ENCODE measurements around the gene C21orf58. TPM values are rescaled to one million over a fixed set of nuclear protein-coding genes. Genes with fewer than 3 reads are reported as not detected.
A peak's percentile ranks its signal among the peaks of the same experiment; 100 is the strongest.

Gene C21orf58
- total RNA-seq, 8 experiments from 2014 or later = 0.92 to 15.3 (median 2.8) TPM

DNA sequence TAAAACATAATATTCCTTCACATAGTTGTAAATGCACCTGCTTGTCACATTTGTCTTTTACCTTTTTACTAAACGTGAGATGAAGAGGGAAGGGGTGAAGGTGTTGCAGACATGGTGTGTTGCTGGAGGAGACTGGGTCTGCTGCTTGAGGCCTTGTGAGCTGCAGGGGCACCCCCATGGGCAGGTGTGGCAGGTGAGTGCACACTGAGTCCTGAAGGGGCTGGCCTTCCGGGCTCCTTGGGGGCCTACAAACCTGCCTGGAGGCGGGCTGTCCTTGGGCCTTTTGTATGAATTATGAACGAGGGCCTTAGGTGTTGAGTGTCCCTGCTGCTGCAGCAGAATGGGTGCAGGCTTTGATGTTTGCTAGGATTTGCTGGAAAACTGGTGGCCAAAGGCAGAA, 4.0 kb upstream of the C21orf58 start:
- Histone ChIP-seq H3K4me3 (no peak overlapping the region), H3K27ac (no peak overlapping the region), H3K4me1 (replicated peaks in 1 of 2) (peaks cover 3 to 7% of the 10 kb centered on the region in 2 donors)
- ATAC-seq (replicated peaks in 6 of 8) = no peak
- in situ Hi-C loops (cut with MboI; ENCODE audit: low pct_unique_long_range_greater_than_20kb in 2 of 9, low sequenced_read_pairs in 9 of 9, unreplicated experiment in 9 of 9) = no loop called here
- WGBS, 10 experiments = 50 to 88% (median 78%) methylated on average over 1 to 3 of the region's 4 CpGs; no CpG with 5 or more reads in 6 of the 10 experiments

GRCh38 chr21:46326110-46326703, 2.5 kb upstream of the C21orf58 start:
- no peak overlapping the region for H3K27ac ChIP-seq
- peaks cover 14 to 15% of the 10 kb centered on the region in 2 donors for H3K4me1 ChIP-seq (replicated peaks in 1 of 2)
- WGBS, 10 experiments = 72 to 100% (median 93%) methylated on average over 2 to 11 of the region's 15 CpGs
- H3K4me3 ChIP-seq = peak overlapping the region in 2 of 5 donors; percentile 90 to 93
- in situ Hi-C loops (cut with MboI; ENCODE audit: low pct_unique_long_range_greater_than_20kb in 2 of 9, low sequenced_read_pairs in 9 of 9, unreplicated experiment in 9 of 9) = no loop called here
- ATAC-seq (replicated peaks in 6 of 8) = no peak

- peak overlapping the region; percentile 90 to 96 (median 93) for H3K4me3 ChIP-seq
- peaks cover 14 to 16% of the 10 kb centered on the region in 2 donors for H3K4me1 ChIP-seq (replicated peaks in 1 of 2)
- ATAC-seq (replicated peaks in 6 of 8) = peak; percentile 9 to 34 (median 24)
- H3K27ac ChIP-seq = peak overlapping the region; percentile 79 to 80
- WGBS, 10 experiments = 0 to 100% (median 20%) methylated on average over 1 to 11 of the region's 43 CpGs; no CpG with 5 or more reads in 4 of the 10 experiments
- in situ Hi-C loops (cut with MboI; ENCODE audit: low pct_unique_long_range_greater_than_20kb in 2 of 9, low sequenced_read_pairs in 9 of 9, unreplicated experiment in 9 of 9) = no loop called here
Measured at GRCh38 chr21:46325073-46325912, 1.6 kb upstream of the C21orf58 start.

GRCh38 chr21:46324390-46325072, 861 bp upstream of the C21orf58 start:
- peak; percentile 66 to 79 (median 74) for ATAC-seq (replicated peaks in 6 of 8)
- 0 to 2% (median 1%) methylated on average over 1 to 20 of the region's 98 CpGs; no CpG with 5 or more reads in 6 of the 10 experiments for WGBS, 10 experiments
- in situ Hi-C loops (cut with MboI; ENCODE audit: low pct_unique_long_range_greater_than_20kb in 2 of 9, low sequenced_read_pairs in 9 of 9, unreplicated experiment in 9 of 9) = no loop called here

DNA sequence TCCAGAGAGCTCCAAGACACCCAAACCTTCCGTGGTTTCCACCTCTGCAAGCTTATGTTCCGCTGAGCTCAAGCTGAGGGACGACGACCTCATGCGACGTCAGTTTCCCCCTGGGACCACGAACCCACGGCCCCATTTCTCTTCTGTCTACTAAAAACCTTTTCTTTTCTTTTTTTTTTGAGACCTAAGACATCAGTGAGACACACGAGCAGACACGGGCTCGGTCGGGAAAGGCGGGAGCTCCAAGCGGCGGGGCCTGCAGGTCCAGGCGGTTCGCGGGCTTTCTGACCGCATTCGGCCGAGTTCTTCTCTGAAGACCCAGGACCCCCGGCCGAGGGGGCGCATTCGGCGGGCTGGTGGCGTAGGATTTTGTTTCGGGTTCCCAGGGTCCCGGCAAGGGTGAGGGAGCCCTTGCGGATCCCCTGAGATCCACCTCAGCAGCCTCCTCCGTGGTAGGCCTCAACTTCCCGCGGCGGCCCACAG, 402 bp downstream of the C21orf58 start:
- Histone ChIP-seq H3K27ac (peak overlapping the region in 1 of 2 donors; percentile 67), H3K4me1 (replicated peaks in 1 of 2) (peaks cover 14 to 16% of the 10 kb centered on the region in 2 donors), H3K4me3 (peak overlapping the region; percentile 90 to 96 (median 93))
- peak in 1 of 8 experiments; percentile 1 for ATAC-seq (replicated peaks in 6 of 8)
- WGBS, 10 experiments = 0 to 19% (median 0%) methylated on average over 1 to 13 of the region's 34 CpGs; no CpG with 5 or more reads in 1 of the 10 experiments
- in situ Hi-C loops (cut with MboI; ENCODE audit: low pct_unique_long_range_greater_than_20kb in 2 of 9, low sequenced_read_pairs in 9 of 9, unreplicated experiment in 9 of 9) = no loop called here

More at GRCh38 chr21:46324390-46325072, 861 bp upstream of the C21orf58 start:
- peak overlapping the region; percentile 90 to 96 (median 93) for H3K4me3 ChIP-seq
- peaks cover 14 to 16% of the 10 kb centered on the region in 2 donors for H3K4me1 ChIP-seq (replicated peaks in 1 of 2)
- H3K27ac ChIP-seq = peak overlapping the region; percentile 91 to 95

DNA sequence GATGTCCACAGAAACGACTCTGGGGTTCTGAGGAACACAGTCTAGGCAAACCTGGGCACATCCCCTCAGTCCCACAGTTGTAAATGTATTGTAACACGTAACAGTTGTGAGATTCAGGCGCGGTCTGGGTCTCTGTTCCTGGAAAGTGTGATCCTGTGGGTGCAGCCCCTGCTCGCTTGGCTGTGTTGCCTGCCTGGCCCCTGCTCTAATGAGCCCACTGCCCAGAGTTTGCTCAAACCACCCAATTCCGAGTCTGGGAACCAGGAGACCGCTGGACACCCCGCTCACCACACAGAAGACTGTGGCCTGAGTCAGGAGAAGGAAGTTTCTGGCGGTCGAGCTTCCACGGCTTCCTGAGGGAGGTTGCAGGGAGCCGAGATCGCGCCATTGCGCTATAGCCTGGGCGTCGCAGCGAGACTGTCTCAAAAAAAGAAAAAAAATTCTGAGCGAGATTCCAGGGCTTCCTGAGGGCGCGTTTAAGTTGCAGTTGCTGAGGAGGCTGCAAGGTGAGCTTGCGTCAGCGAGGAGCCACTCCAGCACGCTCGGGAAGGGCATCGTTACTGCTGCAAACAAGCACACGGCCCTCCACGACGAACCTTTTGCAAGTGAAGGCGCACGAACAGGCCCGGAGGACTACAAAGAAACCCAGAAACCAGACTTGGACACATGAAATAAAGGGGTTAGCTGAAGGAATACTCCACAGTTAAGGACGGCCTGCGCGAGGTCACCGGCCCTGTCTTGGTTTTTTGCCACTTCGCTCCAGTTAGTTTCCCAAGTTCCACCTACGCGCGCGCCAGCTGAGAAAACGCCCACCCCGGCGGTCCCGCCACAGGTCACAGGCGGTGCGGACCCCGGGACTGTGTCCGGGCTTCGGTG, 1.1 kb downstream of the C21orf58 start:
- Histone ChIP-seq H3K4me3 (peak overlapping the region; percentile 90 to 96 (median 93)), H3K27ac (peak overlapping the region in 1 of 2 donors; percentile 67), H3K4me1 (replicated peaks in 1 of 2) (peaks cover 14 to 16% of the 10 kb centered on the region in 2 donors)
- WGBS, 10 experiments = 0 to 40% (median 2%) methylated on average over 1 to 26 of the region's 50 CpGs; no CpG with 5 or more reads in 1 of the 10 experiments
- ATAC-seq (replicated peaks in 6 of 8) = no peak
- in situ Hi-C loops (cut with MboI; ENCODE audit: low pct_unique_long_range_greater_than_20kb in 2 of 9, low sequenced_read_pairs in 9 of 9, unreplicated experiment in 9 of 9) = no loop called here

- no peak for ATAC-seq (replicated peaks in 6 of 8)
- in situ Hi-C loops (cut with MboI; ENCODE audit: low pct_unique_long_range_greater_than_20kb in 2 of 9, low sequenced_read_pairs in 9 of 9, unreplicated experiment in 9 of 9) = no loop called here
- no peak overlapping the region for H3K27ac ChIP-seq
- H3K4me1 ChIP-seq (replicated peaks in 1 of 2) = peaks cover 8 to 13% of the 10 kb centered on the region in 2 donors
- no peak overlapping the region for H3K4me3 ChIP-seq
- WGBS, 10 experiments = 33 to 90% (median 83%) methylated on average over 1 to 4 of the region's 4 CpGs; no CpG with 5 or more reads in 3 of the 10 experiments
Measured at GRCh38 chr21:46320331-46320801, 3.3 kb downstream of the C21orf58 start.

GRCh38 chr21:46319186-46319585, 4.5 kb downstream of the C21orf58 start:
- in situ Hi-C loops (cut with MboI; ENCODE audit: low pct_unique_long_range_greater_than_20kb in 2 of 9, low sequenced_read_pairs in 9 of 9, unreplicated experiment in 9 of 9) = no loop called here
- no peak for ATAC-seq (replicated peaks in 6 of 8)
- Histone ChIP-seq H3K4me1 (replicated peaks in 1 of 2) (peaks cover 8 to 13% of the 10 kb centered on the region in 2 donors), H3K27ac (no peak overlapping the region), H3K4me3 (no peak overlapping the region)
- WGBS, 10 experiments = 80 to 100% (median 96%) methylated on average over 1 to 4 of the region's 7 CpGs; no CpG with 5 or more reads in 5 of the 10 experiments

- WGBS, 10 experiments = 80% methylated on average over 1 of the region's 4 CpGs; no CpG with 5 or more reads in 9 of the 10 experiments
- Histone ChIP-seq H3K4me3 (no peak overlapping the region), H3K4me1 (replicated peaks in 1 of 2) (peaks cover 8 to 13% of the 10 kb centered on the region in 2 donors), H3K27ac (no peak overlapping the region)
- in situ Hi-C loops (cut with MboI; ENCODE audit: low pct_unique_long_range_greater_than_20kb in 2 of 9, low sequenced_read_pairs in 9 of 9, unreplicated experiment in 9 of 9) = no loop called here
- ATAC-seq (replicated peaks in 6 of 8) = no peak
Measured at GRCh38 chr21:46318464-46318845, 5.2 kb downstream of the C21orf58 start.

DNA sequence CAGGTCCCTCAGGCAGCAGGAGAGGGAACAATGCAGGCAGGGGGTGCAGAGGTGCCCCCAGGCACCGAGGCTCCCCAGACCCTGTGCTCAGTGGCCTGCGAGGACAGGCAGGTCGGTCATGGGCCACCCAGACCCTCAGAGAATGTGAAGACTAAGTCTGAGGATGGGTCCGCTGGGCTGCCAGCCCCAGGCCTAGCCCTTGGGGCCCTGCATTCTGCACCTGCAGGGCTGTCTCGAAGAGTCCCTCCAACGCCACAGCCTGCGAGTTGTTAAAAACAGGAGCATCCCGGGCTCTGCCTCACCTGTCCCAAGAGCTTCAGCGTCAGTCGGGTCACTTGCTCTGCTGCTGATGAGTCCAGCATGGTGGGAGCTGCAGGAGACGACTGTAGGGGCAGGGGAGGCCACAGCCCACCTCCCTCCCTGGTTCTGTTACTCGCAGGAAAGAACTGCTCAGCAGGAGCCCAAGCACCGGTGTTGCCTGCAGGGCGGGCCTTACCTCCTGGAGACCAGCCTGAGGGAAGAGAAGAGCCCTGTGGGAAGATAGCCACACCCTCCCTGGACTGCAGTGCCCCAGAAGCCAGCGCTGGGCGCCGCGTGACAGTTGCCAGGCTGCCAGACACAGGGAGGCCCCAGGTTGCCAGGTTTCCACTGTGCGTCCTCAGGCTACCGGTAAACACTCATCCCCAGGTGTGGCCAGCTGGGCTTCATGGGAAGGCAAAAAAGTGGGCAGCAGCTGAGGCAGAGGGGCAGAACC, 5.8 kb downstream of the C21orf58 start:
- Histone ChIP-seq H3K4me1 (replicated peaks in 1 of 2) (peaks cover 8 to 13% of the 10 kb centered on the region in 2 donors), H3K27ac (no peak overlapping the region), H3K4me3 (no peak overlapping the region)
- in situ Hi-C loops (cut with MboI; ENCODE audit: low pct_unique_long_range_greater_than_20kb in 2 of 9, low sequenced_read_pairs in 9 of 9, unreplicated experiment in 9 of 9) = no loop called here
- ATAC-seq (replicated peaks in 6 of 8) = peak in 3 of 8 experiments; percentile 25 to 91 (median 37)
- 67 to 72% methylated on average over 5 of the region's 20 CpGs; no CpG with 5 or more reads in 8 of the 10 experiments for WGBS, 10 experiments

DNA sequence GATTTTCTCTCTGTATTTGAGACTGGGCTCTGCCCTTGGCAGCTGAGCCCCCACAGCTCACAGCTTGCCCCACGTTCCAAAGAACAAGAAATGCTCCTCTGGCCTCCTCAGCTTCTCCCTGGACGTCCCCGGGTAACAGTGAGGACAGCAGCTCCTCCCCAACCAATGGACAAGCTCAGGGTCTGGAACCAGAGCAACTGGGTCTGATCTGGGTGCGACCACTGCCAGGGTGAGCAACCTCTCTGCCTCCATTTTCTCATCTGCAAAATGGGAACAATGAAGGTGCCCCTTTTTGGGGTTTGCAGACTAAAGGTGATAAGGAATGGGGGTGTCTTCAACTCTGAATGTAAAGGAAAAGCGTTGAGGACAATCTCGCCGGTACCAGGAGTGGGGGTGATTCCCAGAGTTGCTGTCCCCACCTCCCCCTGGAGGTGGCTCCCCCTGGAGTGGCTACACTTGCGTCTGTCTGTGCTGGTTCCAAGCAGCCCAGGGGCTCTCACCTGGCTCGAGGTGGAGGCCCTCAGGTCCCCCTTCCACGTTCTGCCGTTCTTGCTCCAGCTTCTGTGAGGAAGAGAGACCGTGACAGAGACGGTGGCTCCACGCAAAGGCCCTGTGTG, 6.9 kb downstream of the C21orf58 start:
- WGBS, 10 experiments = 67 to 100% (median 96%) methylated on average over 1 to 7 of the region's 14 CpGs; no CpG with 5 or more reads in 4 of the 10 experiments

More for the DNA sequence above, 6.9 kb downstream of the C21orf58 start:
- Histone ChIP-seq H3K4me3 (no peak overlapping the region), H3K27ac (no peak overlapping the region), H3K4me1 (replicated peaks in 1 of 2) (peaks cover 0 to 8% of the 10 kb centered on the region in 2 donors)
- ATAC-seq (replicated peaks in 6 of 8) = no peak
- in situ Hi-C loops (cut with MboI; ENCODE audit: low pct_unique_long_range_greater_than_20kb in 2 of 9, low sequenced_read_pairs in 9 of 9, unreplicated experiment in 9 of 9) = no loop called here

Measured in motor neuron (in vitro differentiated cells).